ENCODE measurements around the gene TRAK2.
A peak's percentile ranks its signal among the peaks of the same experiment; 100 is the strongest.

Gene TRAK2

GRCh38 chr2:201403880-201404279 is 47.4 kb downstream of the TRAK2 start:
- TF ChIP-seq, protein P1, sequence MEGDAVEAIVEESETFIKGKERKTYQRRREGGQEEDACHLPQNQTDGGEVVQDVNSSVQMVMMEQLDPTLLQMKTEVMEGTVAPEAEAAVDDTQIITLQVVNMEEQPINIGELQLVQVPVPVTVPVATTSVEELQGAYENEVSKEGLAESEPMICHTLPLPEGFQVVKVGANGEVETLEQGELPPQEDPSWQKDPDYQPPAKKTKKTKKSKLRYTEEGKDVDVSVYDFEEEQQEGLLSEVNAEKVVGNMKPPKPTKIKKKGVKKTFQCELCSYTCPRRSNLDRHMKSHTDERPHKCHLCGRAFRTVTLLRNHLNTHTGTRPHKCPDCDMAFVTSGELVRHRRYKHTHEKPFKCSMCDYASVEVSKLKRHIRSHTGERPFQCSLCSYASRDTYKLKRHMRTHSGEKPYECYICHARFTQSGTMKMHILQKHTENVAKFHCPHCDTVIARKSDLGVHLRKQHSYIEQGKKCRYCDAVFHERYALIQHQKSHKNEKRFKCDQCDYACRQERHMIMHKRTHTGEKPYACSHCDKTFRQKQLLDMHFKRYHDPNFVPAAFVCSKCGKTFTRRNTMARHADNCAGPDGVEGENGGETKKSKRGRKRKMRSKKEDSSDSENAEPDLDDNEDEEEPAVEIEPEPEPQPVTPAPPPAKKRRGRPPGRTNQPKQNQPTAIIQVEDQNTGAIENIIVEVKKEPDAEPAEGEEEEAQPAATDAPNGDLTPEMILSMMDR (IDR thresholded peaks at IDR 0.05; ENCODE audit: low read depth, low read length) = no peak
- DNase-seq (ENCODE audit: low read depth in 2 of 2) = peak; percentile 32 to 82
- no peak overlapping the region for H3K4me3 ChIP-seq (replicated peaks in 1 of 2; ENCODE audit: low read depth in 2 of 2, low read length in 2 of 2)

DNA sequence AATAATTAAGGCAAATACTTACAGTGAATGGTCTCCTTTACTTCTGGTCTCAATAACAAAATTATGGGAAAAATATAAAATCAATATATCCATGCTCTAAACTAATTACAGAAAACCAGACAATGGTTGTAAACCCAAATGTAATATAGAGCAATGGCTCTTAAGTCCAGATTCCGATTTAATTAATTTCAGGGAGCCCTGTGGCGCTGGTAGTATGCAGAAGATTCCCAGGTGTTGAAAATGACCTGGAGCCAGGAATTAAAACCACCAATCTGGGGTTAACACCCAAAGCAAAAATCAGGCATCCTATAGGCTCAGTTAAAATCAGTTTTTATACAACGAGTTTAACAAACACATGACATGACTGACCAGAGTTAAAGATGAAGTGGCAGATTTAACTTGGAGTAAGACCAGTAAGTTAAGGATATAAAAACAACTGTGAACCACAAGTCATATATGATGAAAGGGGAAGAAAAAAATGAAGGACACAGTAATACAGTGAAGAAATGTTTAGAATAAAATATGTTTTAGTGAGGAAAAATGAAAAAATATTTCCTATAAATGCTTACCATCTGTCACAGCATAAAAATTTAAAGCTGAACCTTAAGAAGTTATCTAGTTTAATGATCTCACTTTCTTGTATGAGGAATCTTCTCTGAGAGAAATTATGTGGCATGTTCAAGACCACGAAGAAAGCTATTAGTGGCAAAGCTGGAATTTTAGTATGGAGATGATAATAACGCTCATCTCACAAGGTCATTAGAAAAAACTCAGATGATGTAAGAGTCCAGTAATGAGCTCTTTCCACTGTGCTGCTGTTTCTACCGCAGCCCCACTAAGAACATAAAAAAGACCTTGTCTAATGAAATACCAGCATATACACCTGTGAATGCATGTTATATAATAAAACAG is 48.4 kb downstream of the TRAK2 start:
- DNase-seq (ENCODE audit: low read depth in 2 of 2) = peak in 1 of 2 donors; percentile 41

GRCh38 chr2:201401815-201402214 is 49.4 kb downstream of the TRAK2 start:
- TF ChIP-seq, protein P1 (IDR thresholded peaks at IDR 0.05; ENCODE audit: low read depth, low read length) = no peak
- H3K4me3 ChIP-seq (replicated peaks in 1 of 2; ENCODE audit: low read depth in 2 of 2, low read length in 2 of 2) = no peak overlapping the region
- no peak for DNase-seq (ENCODE audit: low read depth in 2 of 2)

More for the DNA sequence above, 48.4 kb downstream of the TRAK2 start:
- TF ChIP-seq, protein P1 (IDR thresholded peaks at IDR 0.05; ENCODE audit: low read depth, low read length) = no peak
- H3K4me3 ChIP-seq (replicated peaks in 1 of 2; ENCODE audit: low read depth in 2 of 2, low read length in 2 of 2) = no peak overlapping the region

DNA sequence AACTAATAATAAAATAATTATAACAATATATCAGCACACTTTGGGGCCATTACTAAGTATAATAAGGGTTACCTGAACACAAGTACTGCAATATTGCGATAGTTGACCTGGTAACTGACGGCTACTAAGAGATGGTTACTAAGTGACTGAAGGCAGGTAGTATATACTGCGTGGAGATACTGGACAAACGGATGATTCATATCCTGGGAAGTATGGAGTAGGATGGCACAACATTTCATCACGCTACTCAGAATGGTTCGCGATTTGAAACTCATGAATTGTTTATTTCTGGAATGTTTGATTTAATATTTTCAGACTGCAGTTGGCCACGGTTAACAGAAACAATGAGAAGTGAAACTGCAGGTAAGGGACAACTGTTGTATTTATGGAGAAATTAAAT is 54.7 kb downstream of the TRAK2 start:
- no peak overlapping the region for H3K4me3 ChIP-seq (replicated peaks in 1 of 2; ENCODE audit: low read depth in 2 of 2, low read length in 2 of 2)
- TF ChIP-seq, protein P1 (IDR thresholded peaks at IDR 0.05; ENCODE audit: low read depth, low read length) = no peak
- peak in 1 of 2 donors; percentile 40 for DNase-seq (ENCODE audit: low read depth in 2 of 2)

DNA sequence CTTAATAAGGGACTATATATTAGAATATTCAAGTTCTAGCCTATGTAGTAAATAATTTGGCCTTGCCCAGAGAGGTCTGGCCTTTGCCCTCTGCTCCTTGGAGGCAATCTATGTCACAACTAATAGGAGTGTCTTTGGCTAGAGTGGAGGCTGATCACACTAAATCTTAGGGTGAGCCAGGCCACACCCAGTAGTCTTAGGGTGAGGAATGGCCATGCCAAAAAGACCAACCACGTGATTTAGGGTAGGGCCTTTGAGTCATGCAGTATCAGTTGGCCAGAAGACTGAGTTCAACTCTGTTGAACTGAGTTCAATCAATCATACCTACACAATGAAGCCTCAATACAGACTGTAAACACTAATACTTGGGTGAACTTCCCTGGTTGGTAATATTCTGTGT is 68.1 kb downstream of the TRAK2 start:
- TF ChIP-seq, protein P1 (IDR thresholded peaks at IDR 0.05; ENCODE audit: low read depth, low read length) = no peak
- DNase-seq (ENCODE audit: low read depth in 2 of 2) = no peak

DNA sequence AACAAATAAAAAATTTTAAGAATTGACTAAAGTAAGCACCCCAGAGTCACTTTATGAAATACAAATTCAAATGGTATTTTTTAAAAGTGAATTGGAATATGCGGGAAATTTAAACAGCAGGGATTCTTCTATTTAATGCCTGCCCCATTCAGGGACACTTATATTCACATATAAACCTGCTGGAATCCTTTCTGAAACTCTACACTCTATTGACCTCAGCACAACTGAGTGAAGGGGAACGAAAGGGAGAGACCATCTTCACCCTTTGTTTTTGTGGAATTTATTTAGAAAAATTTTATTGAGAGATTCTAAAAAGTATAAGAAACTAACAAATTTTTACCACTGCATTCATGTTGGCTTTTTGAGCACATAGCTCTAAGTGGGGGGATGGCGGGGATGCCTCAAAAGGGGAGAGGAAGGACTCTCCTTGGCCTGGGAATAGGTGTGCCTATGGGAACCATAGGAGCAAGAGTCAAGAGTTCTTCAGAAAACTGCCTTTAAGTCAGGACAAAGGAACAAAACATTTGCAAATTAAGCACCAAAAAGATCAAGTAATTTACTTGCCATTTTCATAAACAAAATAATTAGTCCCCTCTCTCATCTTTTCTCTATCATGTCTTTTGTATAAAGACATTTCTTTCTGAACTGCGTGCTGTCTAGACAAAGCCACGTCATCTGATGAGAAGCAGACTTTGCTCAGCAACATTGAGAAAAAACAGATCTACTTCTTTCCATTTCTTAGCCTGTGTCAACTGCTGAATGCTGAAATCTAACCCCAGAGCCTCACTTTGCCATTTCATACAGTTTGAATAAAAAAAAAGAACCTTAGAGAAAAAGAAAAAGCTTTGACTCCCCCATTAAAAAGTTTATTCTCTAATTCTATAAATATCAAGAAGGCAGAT is 72.5 kb downstream of the TRAK2 start:
- TF ChIP-seq, protein P1 (IDR thresholded peaks at IDR 0.05; ENCODE audit: low read depth, low read length) = no peak
- H3K4me3 ChIP-seq (replicated peaks in 1 of 2; ENCODE audit: low read depth in 2 of 2, low read length in 2 of 2) = no peak overlapping the region
- DNase-seq (ENCODE audit: low read depth in 2 of 2) = peak; percentile 36 to 41

More for the DNA sequence above, 68.1 kb downstream of the TRAK2 start:
- no peak overlapping the region for H3K4me3 ChIP-seq (replicated peaks in 1 of 2; ENCODE audit: low read depth in 2 of 2, low read length in 2 of 2)
